ENCODE data around the gene MTLN. TPM values are rescaled to one million over a fixed set of nuclear protein-coding genes. Genes with fewer than 3 reads are reported as not detected.
"Not testable (repeated sequence)": the region's sequence is repeated elsewhere in the genome, so short reads cannot be mapped to it uniquely, and the experiment has no call there.

Gene MTLN
- total and polyA plus RNA-seq, 2 of the 8 experiments (the other 6 are each of a cell fraction or from before 2014, with no cell fraction given), result 38.6 to 104 TPM

GRCh38 chr2:110197452-110197851 is 14.9 kb downstream of the MTLN start (continued):
- TF ChIP-seq RAD21 (IDR thresholded peaks at IDR 0.05 in 1 of 2, conservative IDR thresholded peaks at IDR 0.05 in 1 of 2; ENCODE audit: low read depth in 2 of 2, low read length in 2 of 2), result no peak
- TF ChIP-seq SAP30 (IDR thresholded peaks at IDR 0.05; ENCODE audit: insufficient read depth, insufficient replicate concordance, low read length), result no peak
- no peak for TF ChIP-seq JUND (IDR thresholded peaks at IDR 0.05; ENCODE audit: low read length)

- H3K4ac ChIP-seq (replicated peaks; ENCODE audit: insufficient read length, low read depth, low read length); H3K9ac ChIP-seq (replicated peaks in 1 of 4; ENCODE audit: extremely low read depth in 1 of 4, low read depth in 3 of 4, low read length in 3 of 4); H3K23ac ChIP-seq (ENCODE audit: insufficient read length); DNase-seq (ENCODE audit: low read depth in 1 of 2, low spot score in 2 of 2); H2BK15ac ChIP-seq (ENCODE audit: low read length); H2AFZ ChIP-seq (ENCODE audit: low read length); H3K27me3 ChIP-seq (replicated peaks in 1 of 4; ENCODE audit: control insufficient read depth in 3 of 4, extremely low read depth in 1 of 4, insufficient read depth in 3 of 4, low read length in 3 of 4); H3K79me1 ChIP-seq (ENCODE audit: low read depth, low read length); H3K14ac ChIP-seq (ENCODE audit: insufficient read length); H3K4me3 ChIP-seq (ENCODE audit: extremely low read depth in 1 of 4, insufficient read depth in 2 of 4, low read depth in 3 of 4, low read length in 4 of 4); H2BK120ac ChIP-seq (replicated peaks; ENCODE audit: low read depth, low read length); H3K23me2 ChIP-seq (ENCODE audit: low read depth, low read length); H3K27ac ChIP-seq (ENCODE audit: low read depth, low read length); H4K91ac ChIP-seq (replicated peaks; ENCODE audit: insufficient read length, low read length); H4K20me1 ChIP-seq (replicated peaks in 1 of 2; ENCODE audit: control insufficient read depth in 1 of 2, insufficient read depth in 2 of 2, low read length in 2 of 2); H2BK12ac ChIP-seq (ENCODE audit: low read depth, low read length); H3K56ac ChIP-seq (replicated peaks; ENCODE audit: insufficient read length, low read depth, low read length); H2AK5ac ChIP-seq (ENCODE audit: low read depth, low read length); H2BK20ac ChIP-seq (ENCODE audit: low read length); H4K5ac ChIP-seq (ENCODE audit: insufficient read length, low read depth, low read length); H3K4me2 ChIP-seq (ENCODE audit: insufficient read depth in 1 of 2, low read depth in 2 of 2, low read length in 2 of 2); H4K8ac ChIP-seq (ENCODE audit: extremely low read depth, insufficient read depth, low read length); H3K36me3 ChIP-seq (ENCODE audit: control insufficient read depth in 2 of 4, insufficient read depth in 4 of 4, low read length in 3 of 4); H3K18ac ChIP-seq (ENCODE audit: extremely low read depth, low read length); FAIRE-seq; H2BK5ac ChIP-seq (ENCODE audit: low read depth, low read length); H3K79me2 ChIP-seq (ENCODE audit: control insufficient read depth in 1 of 2, insufficient read depth in 2 of 2, low read length in 2 of 2); POLR2A ChIA-PET (ENCODE audit: partially characterized antibody); H3K4me1 ChIP-seq (replicated peaks in 1 of 4; ENCODE audit: control insufficient read depth in 3 of 4, insufficient read depth in 4 of 4, low read length in 3 of 4); CTCF ChIA-PET (ENCODE audit: partially characterized antibody): not testable (repeated sequence)
- peaks cover 5 to 20% of the 10 kb centered on the region in 2 experiments; a peak in 2 of 4 replicates for H3K9me3 ChIP-seq (ENCODE audit: insufficient read depth in 2 of 2, low read depth in 1 of 2, low read length in 1 of 2)
- 94% methylated on average over 15 of the region's 23 CpGs; no CpG with 5 or more reads in 1 of the 2 experiments for WGBS, 2 experiments (ENCODE audit: extremely low coverage in 1 of 2, insufficient coverage in 1 of 2, insufficient read length in 1 of 2, insufficient replicate concordance in 2 of 2, low coverage in 1 of 2, low lambda C conversion rate in 2 of 2, missing lambda C conversion rate in 1 of 2)
These were observed 22.2 kb downstream of the MTLN start for GRCh38 chr2:110190169-110190568.

Data from H1 (cell line).